ENCODE measurements around the gene FAM222B.

The FAM222B gene

DNA sequence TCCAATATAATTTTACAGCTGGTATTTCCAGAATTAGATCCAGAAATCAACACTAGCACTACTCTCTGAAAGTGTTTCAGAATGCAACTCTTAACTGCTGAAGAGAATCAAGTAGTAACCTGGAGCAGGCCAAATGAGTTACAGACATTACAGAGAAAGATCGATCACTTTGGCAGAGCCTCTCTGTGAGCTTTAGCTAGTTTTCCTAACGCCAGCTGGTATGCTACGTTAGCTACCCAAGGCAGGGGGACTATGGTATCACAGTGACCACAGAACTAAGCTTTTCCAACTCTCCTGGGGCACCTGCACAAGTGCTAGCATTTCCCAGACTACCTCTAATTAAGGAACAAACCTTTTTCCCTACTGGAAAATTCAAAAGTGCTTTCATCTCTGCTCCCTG is 68.4 kb downstream of the FAM222B start:
- DNase-seq (ENCODE audit: low spot score), result no peak

DNA sequence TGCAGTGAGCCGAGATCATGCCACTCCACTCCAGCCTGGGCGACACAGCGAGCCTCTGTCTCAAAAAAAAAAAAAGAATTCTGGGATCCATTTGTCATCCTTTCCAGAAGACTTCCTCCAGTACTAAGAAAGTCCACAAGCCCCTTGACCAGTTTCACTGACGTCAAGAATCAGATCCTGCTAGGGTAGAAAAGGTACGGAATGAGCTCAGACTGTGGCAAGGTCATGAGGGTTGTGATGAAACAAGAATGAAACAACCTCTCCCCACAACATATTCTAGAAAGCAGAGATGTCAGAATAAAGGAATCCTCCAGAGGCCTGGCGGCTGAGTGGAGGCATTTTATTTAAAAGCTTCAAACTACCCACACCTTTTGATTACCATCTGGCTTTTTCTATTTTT is 68.9 kb downstream of the FAM222B start:
- DNase-seq (ENCODE audit: low spot score), result no peak

DNA sequence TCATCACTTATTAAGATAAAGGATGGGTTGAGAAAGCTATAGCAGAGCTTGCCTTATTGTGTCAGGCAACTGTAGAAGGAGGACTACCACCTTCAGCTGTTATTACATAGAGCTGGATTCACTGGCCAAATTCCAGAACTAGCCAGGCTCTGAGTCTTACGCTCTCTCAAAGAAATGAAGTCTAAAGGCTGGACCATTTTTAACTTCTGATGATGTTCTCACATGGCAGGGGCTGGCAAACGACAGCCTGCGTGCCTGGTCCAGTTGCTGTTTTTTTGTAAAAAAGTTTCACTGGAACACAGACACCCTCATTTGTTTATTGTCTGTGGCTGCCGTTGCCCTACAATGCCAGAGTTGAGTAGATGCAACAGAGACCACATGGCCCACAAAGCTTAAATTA is 77.6 kb downstream of the FAM222B start:
- DNase-seq (ENCODE audit: low spot score), result peak; percentile 70

DNA sequence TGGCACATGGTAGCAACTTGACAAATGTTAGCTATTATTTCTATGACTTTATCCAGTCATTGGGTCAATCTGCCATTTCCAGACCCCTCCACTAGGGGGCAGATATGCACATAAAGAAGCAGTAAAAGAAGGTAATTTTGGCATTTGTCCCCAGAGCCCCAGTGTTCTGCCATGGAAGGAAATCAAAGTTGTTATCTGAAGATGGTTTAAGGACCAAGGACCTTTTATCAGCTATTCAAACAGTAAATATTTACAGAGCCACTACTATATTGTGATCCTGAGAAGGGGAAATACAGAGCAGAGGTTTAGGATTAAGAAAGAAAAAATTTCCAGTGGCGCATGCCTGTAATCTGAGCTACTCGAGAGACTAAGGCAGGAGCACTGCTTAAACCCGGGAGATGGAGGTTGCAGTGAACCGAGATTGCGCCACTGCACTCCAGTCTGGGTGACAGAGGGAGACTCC is 78.8 kb downstream of the FAM222B start:
- DNase-seq (ENCODE audit: low spot score), result peak; percentile 91

DNA sequence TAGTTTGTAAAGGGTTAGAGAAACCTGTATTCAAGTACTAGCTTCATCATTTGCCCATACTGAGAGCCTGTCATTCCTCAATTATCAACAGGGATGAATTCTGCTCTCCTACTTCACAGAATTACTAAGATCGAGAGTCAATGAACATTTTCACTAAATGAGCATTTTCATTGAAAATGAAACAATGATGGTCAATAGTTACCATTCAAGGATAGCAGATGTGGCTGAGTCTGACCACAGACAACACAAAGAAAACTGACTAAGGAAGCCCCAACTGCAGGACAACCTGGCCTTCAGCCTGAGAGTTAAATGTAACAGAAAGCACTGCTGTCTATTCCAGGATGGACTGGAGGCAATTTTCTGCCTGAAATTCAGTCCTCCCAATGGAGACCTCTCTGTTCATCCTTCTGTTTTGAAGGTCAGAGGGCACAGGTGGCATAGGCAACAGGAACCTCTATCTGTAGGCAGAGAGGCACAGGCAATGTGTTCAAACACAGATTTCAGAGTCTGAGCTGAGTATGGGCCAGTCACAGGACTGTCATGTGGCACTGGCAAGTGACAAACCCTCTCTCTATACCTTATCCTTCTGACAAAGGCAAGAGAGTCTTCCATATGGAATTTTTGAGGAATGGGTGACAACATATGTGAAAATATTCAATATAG is 79.3 kb downstream of the FAM222B start:
- no peak for DNase-seq (ENCODE audit: low spot score)

DNA sequence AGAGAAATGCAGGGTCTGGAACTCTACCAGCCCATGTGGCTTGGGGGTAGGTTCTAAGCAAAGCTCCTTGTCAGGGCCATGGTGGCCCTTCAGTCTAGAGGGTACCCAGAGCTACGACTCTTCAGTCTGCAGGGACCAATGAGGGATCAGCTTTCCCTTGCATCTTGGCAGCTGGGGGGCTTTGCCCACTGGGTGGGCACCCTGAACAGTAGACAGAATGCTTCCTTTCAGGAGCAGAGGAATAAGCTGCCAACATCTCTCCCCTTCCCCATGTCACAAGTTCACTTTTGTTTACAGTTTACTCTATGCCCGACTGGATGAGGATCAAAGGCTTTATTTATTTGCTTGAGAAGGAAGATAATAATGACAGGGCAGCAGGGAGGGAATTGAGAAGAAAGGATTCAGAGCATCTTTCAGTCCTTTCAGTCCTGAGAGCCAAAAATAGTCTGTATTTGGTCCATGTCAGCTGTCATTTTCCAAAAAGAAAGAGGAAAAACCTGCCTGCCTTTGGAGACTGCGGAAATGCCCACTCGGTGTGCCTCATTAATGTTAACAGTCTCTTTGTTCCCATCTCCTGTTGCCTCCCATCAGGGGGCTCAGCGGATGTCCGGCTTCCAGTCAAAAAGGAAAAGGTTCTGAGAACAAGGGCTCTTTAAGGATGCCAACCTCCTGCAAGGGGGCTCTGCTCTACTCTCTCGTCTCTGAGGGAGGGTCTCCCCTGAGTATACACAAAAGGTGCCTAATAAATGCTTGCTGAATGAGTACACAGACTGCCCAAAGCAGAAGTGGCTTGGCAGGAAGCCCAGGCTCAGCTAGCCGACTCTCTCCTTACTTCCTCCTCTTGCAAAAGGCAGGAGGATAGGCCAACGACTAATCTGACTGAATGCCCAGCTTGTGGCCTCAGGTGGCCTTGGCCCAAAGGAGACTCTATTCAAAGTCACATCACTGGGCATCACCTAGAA is 81.7 kb downstream of the FAM222B start:
- DNase-seq (ENCODE audit: low spot score), result peak; percentile 87

DNA sequence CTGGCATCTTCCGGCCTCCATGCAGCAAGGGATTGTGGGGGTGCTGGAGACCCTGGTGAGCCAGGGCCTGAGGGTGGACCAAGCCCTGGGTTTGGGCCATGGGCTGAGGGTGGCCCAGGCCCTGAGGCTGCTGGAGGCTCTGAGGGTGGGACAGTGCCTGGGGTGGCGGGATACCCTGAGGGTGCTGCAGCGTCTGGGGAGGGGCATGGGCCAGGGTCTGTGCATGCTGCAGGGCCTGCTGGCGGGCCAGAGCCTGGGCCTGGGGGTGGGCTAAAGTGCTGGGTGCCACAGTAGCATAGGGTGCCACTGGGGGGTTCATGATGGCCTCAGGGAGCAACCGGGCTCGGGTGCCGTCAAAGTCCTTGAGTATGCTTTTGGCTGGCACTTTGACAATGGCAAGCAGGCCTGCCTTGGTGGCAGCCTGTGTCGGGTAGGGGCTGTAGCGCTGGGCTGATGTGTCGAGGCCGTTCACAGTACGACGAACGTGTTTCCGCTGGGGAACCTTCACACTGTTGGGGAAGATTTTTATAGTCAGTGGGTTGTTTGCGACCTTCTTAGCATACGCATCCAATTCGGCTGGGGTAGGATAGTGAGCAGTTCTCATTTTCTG is 83.2 kb downstream of the FAM222B start:
- no peak for DNase-seq (ENCODE audit: low spot score)

DNA sequence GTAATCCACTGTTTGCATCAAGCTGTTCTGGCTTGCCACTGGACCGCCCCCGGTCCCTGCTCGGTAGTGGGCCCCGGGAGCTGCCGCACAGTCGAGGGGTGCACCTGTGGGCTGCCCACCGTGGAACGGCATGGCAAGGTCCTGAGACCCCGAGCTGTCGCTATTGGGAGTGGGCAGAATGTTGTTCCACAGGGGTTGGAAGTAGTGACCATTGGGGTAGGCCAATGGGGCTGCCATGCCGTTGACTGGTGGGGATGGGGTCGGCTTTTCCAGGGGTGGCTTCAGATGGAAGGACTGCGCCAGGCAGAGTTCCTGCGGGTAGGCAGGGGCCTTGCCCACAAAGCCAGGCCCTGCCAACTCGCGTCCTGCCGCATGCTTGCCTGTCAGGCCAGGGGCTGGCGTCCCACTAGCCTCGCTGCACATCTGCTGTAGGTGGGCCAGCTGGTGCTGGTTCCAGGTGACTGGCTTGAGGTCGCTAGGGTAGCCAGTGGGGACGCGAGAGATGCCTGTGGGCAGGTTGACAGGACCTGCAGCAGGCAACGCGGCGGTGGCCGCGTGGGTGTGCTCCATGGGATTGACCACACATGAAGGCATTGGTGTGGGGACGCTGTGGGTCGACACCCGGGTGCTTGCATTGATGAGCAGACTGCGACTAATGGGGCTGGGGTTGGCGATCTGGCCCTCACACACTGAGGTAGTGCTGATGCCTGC is 84.0 kb downstream of the FAM222B start:
- DNase-seq (ENCODE audit: low spot score), result no peak

DNA sequence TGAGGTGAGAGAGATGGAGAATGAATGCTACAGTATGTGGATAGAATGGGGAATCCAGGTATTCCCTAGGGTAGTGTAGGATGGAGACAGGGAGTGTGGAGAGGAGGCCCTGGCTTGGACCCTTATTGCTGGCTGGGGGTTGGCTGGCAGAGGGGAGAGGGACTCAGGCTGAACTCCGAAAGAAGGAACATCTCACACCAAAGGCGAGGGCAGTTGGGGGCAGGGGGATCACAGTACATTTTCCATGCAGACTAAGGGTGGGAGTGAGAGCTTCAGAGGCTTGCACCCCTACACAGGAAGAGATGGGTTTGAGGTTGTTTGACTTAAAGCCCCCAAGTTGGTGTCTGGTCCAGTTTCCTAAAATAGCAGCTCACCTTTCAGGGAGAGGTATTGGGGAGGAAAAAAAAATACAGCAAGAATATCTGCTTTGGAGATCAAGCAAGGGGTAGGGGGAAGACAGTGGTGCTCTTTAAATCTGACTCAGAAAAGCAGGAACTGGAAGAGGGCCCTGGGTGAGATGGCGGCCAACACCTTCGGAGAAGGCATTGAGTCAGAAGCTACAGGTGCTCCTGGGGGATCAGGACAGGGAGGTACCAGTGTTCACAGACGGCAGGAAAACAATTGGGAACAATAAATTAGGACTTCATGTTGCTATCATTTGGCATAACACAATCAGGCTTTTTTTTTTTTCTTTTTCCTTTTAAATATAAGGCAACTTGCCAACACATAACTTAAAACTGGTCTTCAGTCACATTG is 86.4 kb downstream of the FAM222B start:
- no peak for DNase-seq (ENCODE audit: low spot score)

DNA sequence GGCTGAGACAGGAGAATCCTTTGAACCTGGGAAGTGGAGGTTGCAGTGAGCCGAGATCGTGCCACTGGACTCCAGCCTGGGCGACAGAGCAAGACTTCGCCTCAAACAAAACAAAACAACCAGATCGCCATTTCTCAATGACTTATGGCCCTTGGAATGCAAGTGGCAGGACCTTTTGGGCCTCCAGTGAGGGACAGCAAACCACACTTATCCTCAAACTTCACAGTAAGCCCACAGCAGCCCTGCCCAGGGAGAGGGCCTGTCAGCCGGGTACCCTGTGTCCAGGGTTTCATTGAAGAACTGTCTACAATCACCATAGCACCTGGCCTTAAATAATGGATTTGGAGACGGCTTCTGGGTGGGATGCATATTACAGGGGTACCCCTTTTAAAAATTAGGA is 87.1 kb downstream of the FAM222B start:
- DNase-seq (ENCODE audit: low spot score), result no peak

DNA sequence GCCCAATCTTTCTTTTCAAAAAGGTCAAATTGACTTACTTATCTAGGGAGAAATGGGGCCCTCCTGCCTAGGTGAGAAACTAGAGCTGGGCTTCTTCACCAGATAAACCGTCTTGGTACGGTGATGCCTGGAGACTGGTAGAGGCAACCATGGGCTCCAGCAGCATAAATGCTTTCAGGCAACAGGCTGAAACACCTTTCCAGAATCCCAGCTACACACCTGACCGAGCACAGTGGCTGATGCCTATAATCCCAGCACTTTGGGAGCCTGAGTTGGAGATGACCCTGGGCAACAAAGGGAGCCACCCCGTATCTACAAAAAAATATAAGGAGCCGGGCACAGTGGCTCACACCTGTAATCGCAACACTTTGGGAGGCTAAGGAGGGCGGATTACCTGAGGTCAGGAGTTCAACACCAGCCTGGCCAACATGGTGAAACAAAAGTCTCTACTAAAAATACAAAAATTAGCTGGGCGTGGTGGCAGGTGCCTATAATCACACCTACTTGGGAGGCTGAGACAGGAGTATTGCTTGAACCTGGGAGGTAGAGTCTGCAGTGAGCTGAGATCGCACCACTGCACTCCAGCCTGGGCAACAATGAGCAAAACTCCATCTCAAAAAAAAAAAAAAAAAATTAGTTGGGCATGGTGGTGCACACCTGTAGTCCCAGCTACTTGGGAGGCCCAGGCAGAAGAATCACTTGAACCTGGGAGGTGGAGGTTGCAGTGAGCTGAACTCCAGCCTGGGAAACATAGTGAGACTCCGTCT is 90.8 kb downstream of the FAM222B start:
- no peak for DNase-seq (ENCODE audit: low spot score)

DNA sequence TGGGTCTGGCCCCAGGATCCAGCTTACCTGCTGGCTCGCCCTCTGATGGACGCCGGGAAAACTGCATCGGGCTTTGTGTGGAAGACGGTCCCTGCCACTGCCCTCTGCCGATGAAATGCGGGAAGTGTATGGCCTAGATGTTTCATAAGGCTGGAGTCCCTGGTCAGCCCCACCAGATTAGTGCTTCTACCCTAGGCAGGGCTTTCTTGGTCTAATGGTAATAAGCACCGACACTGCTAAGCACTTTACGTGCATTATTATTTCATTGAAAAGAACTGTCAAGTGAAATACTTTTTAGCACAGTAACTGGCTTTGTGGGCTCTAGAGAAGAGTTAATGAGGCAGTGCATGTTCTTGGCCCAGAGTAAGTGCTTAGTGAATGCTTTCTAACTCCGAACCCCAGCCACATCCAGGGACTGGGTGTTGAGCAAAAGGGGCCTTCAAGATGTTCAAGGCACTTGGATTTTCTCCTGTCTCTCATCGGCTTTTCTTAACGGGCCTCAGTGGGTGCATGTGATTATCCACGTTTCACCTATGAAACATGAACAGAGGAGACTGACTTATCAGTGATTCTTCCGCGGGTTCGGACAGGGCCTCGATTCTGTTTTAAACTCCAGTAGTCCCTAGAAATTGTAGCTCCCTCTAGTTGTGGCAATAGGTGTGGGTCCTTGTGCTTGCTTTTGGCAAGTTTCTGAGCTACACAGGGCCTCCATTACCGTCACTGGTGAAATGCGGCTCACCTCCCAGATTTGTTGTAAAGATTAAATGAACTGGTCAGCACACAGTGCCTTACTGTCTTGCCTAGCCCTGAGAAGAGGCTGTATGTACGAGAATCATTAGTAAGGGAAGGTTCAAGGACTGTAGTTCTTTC is 92.2 kb downstream of the FAM222B start:
- peak; percentile 92 for DNase-seq (ENCODE audit: low spot score)

DNA sequence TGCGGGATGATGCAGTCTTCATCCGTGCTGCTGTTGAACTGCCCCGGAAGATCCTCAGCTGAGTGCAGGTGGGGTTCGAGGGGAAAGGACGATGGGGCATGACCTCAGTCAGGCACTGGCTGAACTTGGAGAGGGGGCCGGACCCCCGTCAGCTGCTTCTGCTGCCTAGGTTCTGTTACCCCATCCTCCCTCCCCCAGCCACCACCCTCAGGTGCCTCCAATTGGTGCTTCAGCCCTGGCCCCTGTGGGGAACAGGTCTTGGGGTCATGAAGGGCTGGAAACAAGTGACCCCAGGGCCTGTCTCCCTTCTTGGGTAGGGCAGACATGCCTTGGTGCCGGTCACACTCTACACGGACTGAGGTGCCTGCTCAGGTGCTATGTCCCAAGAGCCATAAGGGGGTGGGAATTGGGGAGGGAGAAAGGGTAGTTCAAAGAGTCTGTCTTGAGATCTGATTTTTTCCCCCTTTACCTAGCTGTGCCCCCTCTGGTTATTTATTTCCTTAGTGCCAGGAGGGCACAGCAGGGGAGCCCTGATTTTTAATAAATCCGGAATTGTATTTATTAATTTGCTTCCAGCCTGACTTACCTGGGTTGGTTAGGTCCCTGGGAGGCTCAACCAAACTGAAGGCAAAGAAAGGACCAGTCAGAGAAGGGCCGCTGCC is 92.9 kb downstream of the FAM222B start:
- no peak for DNase-seq (ENCODE audit: low spot score)

DNA sequence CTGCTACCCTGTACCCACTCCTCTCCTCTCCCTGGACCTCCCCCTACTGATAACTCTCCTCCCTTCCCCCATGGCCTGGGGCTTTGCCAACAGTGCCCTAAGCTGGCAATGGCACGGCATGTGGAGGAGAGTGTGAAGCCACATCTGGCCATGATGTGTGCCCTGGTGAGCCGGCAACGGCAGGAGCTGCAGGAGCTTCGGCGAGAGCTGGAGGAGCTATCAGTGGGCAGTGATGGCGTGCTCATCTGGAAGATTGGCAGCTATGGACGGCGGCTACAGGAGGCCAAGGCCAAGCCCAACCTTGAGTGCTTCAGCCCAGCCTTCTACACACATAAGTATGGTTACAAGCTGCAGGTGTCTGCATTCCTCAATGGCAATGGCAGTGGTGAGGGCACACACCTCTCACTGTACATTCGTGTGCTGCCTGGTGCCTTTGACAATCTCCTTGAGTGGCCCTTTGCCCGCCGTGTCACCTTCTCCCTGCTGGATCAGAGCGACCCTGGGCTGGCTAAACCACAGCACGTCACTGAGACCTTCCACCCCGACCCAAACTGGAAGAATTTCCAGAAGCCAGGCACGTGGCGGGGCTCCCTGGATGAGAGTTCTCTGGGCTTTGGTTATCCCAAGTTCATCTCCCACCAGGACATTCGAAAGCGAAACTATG is 93.6 kb downstream of the FAM222B start:
- no peak for DNase-seq (ENCODE audit: low spot score)

DNA sequence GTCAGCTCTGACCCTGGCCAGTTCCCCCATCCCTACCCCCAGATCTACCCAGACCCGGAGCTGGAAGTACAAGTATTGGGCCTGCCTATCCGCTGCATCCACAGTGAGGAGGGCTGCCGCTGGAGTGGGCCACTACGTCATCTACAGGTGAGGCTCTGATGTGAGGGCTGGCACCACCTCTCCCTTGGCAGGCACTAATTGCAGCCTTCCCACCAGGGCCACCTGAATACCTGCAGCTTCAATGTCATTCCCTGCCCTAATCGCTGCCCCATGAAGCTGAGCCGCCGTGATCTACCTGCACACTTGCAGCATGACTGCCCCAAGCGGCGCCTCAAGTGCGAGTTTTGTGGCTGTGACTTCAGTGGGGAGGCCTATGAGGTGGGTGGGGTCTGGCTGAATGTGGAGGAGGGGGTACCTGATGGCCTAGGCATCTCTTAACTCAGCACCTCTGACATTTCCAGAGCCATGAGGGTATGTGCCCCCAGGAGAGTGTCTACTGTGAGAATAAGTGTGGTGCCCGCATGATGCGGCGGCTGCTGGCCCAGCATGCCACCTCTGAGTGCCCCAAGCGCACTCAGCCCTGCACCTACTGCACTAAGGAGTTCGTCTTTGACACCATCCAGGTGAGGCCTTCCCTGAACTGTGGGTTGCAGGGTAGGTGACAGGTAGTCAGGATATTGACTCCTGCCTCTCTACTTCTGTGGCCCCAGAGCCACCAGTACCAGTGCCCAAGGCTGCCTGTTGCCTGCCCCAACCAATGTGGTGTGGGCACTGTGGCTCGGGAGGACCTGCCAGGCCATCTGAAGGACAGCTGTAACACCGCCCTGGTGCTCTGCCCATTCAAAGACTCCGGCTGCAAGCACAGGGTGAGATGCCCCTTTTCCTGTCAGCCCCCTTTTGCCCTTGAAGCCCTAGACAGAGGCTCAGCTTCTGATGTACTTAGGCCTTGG is 94.5 kb downstream of the FAM222B start:
- DNase-seq (ENCODE audit: low spot score), result no peak

DNA sequence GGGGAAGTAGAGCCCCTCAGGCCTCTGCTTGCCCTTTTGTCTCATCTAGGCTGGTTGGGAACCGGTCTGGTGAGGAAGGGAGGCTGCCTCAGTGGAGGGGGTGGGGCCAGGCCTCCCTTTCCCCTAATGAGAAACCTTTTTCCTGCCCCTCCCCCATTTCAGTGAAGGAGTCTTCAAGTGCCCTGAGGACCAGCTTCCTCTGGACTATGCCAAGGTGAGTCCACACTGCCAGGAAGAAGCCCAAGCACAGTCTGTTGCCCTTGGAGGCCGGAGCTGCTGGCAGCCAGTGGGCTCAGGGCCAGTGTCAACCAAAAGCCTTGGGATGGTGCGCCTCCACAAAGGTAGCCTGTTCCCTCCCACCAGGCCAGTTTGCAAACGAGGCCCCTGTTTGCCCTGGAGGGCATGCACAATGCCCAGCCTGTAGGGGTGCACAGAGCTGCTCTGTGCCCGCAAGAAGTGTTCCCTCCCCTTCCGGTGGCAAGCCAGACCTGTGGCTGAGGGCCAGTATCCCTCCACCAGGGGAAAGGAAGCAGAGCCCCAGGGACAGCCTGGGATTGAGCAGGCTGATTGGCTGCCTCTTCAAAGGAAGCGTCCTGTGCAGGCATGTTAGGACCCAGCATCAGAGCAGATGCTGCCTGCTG is 95.4 kb downstream of the FAM222B start:
- peak; percentile 80 for DNase-seq (ENCODE audit: low spot score)

DNA sequence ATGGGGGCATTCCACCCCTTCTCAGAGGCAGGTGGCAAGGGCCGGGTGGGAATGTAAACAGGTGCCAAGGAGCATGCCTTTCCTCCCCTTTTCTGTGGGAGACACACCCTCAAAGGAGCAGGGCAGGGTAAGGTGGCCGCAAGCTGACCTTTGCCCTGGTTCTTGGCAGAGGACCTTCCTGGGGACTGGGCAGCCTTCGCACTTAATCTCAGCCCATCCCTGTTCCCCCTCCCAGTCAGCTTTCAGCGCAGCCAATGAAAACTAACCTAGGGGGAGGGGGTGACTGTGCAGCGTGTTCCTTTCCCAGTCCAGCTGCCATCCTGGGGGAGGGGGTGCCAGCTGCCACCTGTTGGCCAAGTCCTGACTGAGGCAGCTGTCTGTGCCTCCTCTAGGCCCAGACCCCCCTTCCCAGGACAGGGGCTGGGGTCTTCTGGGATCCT is 96.0 kb downstream of the FAM222B start:
- peak; percentile 70 for DNase-seq (ENCODE audit: low spot score)
